Uterus (tissue), 2 donors: ENCODE data around the gene SPRY4.

Experiments
- CTCF ChIP-seq, 4 experiments: fragments of 200-600 bp in 2 of 4; fragments of 450-650 bp in 2 of 4; sonication (generic) in 2 of 4; IDR thresholded peaks; one replicate each; pipeline ENCODE4 v1.5.1; 2016 to 2019; ENCODE audit warnings: antibody characterized with exemption in 4 of 4, mild to moderate bottlenecking in 2 of 4, moderate library complexity in 1 of 4
- POLR2A ChIP-seq, 2 donors: fragments of 450-650 bp; IDR thresholded peaks; one replicate each; pipeline ENCODE4 v1.6.1; 2016; ENCODE audit warnings: antibody characterized with exemption in 2 of 2, mild to moderate bottlenecking in 1 of 2, moderate library complexity in 1 of 2

DNA sequence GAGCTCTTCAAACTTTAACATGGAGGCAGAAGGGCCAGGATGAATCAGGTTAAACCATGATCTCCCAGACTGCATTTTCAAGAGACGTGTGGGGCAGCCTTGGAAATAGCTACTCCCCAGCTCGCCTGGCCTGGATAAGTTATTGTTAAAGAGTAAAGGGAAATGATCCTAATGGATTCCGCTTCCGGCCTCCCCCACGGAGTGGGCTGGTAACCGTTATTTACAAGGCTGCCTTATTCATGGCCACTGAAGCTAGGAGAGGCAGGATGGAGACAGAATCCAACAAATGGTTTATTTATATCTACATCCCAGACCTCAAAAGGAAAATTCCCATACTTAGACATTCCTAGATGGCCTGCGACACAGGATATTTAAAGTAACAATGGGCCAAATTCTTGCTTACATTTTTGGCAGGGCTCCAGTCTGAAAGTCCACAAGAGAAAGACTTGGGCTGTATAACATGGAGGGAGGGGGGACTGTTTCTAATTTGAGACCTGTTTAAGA lies 27.9 kb downstream of the SPRY4 start:
- TF ChIP-seq POLR2A (IDR thresholded peaks at IDR 0.05) (no peak), CTCF (IDR thresholded peaks at IDR 0.05) (no peak)
